Endometrial microvascular endothelial cells (primary cell): ENCODE measurements around the gene NR3C1. TPM values are rescaled to one million over a fixed set of nuclear protein-coding genes. Genes with fewer than 3 reads are reported as not detected.

Experiments used
- in situ Hi-C: cut with HindIII; loops from 2 replicates; pipeline ENCODE4 v1.10.0; 2017; ENCODE audit warnings: low sequenced_read_pairs, low pct_unique_long_range_greater_than_20kb; ENCODE audit errors: inconsistent ontology term
- total RNA-seq: library from RNA; depleted of rRNA; stranded (reverse); fragments of >200 nt; gene quantifications from one replicate; pipeline ENCODE4 v1.2.3, GENCODE V29; 2015; ENCODE audit errors: inconsistent ontology term

The NR3C1 gene
- total RNA-seq, 1 donor from 2014 or later, result 25.9 TPM

DNA sequence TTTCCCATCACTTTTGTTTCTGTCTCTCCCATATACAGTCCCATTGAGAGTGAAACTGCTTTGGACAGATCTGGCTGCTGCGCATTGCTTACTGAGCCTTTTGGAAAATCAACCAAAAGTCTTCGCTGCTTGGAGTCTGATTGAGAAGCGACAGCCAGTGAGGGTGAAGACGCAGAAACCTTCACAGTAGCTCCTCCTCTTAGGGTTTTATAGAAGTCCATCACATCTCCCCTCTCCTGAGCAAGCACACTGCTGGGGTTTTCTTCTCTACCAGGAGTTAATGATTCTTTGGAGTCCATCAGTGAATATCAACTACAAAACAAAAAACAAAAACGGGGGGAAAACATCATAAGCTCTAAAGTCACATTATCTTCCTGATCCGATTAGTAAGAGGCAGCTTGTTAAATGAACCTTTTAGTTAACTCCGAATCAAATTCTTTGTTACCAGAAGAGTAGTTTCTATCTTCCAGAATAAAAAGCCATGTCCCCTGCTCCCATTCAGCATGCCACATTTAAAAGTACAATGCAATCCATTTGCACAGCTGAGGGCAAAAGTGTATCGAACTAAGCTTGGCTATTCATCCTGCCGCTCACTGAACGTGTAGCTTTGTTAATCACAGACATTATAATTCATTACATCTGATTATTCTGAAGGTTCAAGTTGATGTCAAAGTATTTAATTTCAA, 2.8 kb downstream of the NR3C1 start:
- in situ Hi-C loops, result no loop called here

DNA sequence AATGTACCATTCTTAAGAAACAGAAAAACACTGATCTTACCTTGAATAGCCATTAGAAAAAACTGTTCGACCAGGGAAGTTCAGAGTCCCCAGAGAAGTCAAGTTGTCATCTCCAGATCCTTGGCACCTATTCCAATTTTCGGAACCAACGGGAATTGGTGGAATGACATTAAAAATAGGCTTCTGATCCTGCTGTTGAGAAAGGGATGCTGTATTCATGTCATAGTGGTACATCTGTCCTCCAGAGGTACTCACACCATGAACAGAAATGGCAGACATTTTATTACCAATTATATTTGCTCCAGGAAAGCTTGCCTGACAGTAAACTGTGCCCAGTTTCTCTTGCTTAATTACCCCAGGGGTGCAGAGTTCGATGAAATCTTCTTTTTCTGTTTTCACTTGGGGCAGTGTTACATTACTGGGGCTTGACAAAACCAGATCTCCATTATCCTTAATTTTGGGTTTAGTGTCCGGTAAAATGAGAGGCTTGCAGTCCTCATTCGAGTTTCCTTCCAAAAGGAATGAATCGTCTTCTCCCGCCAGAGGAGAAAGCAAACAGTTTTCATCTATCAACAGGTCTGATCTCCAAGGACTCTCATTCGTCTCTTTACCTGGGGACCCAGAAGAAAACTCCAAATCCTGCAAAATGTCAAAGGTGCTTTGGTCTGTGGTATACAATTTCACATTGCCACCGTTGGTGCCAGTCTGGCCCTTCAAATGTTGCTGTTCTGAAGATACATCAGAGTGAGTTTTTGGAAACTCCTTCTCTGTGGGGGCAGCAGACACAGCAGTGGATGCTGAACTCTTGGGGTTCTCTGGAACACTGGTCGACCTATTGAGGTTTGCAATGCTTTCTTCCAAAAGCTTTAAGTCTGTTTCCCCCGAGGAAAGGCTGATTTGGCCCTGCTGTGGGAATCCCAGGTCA, 3.6 kb downstream of the NR3C1 start:
- in situ Hi-C loops, result loop anchor here (5.0 kb wide), 1 partner anchor 193 kb away; no protein-coding TSS in a partner anchor

DNA sequence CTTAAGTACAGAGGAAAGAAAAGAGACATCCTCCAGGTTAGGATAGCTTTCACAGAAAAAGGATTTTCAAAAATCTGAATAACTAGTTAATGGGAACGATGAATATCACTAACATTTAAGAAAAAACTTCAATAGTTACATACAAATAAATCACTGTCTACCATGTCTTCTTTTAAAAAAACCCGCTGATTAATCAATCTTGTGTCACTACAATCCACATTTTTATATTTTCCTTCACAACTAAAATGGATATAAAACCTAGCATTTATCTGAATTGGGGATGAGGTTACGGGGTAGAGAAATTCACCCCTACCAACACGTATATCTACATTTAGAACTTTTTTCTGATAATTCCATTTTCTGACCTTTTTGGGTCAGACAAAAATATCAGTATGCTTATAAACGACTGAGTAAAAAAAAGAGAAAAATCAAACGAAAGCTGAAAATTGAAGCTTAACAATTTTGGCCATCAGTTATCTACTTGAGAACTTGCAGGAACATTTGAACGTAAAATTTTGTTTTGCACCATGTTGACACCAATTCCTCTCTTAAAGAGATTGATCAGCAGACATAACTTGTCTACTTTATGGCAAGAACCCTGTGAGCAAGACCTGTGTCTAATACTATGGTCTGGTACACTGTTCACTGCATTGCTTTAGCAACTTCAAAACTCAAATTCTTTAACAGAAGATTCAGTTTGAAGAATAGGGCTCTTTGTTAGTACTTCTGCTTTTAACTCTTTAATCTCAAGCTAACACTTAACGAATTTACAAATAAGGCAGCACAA, 4.8 kb downstream of the NR3C1 start:
- in situ Hi-C loops, result loop anchor here (5.0 kb wide), 1 partner anchor 191 kb away; no protein-coding TSS in a partner anchor

DNA sequence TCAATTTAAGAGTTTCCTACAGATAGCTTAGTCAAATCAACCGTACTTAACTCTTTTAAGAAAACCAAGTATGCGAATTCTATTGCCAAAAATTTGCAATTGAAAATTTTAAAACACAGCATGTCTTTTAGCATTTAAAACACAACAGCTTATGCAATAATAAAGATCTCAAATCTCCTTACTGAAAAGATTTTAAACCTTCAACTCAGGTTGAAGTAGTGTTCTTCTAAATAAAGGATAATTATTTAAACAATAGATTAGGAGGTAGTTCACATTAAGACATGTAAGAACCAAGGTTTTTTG, 5.5 kb downstream of the NR3C1 start:
- in situ Hi-C loops, result loop anchor here (5.0 kb wide), 1 partner anchor 191 kb away; no protein-coding TSS in a partner anchor

DNA sequence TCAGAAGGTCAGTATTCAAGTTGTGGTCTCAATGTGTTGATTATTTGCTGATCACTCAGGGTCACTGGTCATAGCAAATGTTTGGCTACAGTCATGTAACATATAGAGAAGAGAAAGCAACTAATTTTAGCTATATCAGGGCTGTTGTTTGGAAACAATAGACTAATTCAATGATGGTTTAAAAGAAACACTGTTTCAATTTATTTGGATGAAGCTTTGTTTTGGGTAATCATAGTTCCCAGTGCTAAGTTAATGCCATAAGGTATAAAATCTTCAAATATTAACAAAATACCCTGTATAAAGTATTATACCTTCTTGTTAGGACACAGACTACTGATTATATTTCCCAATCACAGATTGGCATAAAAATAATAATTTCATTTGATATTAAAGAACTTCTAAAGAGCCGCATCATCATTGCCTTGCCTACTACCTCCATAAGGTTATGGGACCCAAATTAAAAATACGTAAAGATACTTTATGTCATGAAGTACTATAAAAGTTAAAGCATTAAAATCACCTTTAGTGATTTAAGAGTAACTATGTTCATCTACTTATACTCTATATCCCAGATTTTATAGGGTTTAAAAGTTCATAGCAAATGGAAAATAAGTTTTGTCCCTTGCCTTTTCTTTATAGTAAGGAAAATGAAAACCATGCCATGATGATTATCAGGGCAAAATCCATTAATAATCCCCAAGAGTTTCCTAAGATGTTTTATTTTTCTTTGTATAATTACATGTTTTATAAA, 6.0 kb downstream of the NR3C1 start:
- in situ Hi-C loops, result loop anchor here (5.0 kb wide), 1 partner anchor 190 kb away; no protein-coding TSS in a partner anchor

DNA sequence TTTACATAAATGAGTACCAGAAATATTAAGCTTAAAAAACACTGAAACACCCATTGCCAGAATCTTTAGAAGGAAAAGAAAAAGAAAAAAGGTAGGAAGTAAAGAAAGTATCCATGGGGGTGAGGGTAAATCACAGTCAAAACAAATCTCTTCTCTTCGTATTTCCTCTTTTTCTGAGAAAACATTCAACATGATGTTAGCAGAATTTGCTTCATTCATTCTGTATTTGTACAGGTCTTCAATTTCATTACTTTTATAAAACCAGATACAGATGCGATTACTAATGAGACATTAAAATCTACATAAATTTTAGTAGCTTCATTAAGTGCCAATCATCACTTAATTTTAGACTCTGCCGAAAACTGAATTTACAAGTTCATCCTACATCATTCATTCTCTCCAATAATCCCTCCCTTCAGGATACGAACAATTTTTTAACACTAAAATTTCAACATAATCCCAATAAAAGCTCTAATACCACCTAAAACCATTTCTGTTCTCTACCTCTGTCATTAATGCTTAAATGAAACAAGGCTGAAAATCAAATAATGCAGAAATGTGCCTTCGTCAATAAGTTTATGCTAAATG, 7.0 kb downstream of the NR3C1 start:
- in situ Hi-C loops, result loop anchor here (5.0 kb wide), 1 partner anchor 189 kb away; no protein-coding TSS in a partner anchor

DNA sequence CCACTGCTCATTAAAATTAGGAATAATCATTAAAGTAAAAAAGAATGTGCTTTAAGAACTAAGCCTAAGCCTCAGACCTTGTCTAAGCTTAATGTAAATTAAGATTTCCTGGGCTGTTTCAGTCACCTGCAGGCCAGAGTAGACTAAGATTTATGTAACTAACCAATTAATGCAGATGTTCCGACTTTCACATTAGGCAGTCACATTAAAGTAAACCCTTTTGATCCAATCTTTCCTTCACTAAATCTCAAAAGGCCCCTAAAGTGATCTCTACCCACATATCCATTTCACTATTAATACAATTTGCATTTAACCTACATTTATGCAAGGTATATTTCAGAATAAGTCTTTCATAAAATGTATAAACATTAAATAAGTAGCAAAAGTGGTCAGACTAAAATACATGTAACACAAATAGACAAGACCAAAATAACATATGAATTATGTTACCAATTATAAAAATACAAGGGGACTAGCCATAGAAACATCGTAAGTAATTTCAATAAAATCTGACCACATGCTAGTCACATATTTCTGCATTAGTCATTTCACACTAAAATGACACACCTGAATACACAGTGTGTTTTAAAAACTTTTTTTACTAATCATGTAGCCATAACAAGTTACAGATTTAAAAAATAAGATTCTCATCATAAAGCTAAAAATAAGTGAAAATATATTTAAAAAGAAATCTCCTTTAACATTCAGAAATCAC, 7.7 kb downstream of the NR3C1 start:
- in situ Hi-C loops, result loop anchor here (5.0 kb wide), 1 partner anchor 188 kb away; no protein-coding TSS in a partner anchor

DNA sequence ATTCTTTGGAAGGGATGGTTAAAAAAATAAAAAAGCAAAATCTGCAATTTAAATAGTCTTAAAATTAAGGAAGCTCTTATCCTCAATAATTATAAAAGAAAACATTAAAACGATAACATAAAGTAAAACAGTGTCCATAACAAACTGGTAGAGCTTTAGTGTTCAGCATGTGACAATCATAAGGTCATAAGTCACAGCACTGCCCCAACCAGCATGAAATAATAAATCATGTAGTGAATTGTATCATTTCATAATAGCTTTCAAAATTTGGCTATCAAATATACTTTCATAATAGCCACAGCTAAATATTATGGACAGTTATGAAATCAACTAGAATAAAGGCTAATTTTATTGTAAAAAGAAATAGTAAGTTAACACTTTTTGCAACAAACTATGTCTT, 10.0 kb downstream of the NR3C1 start:
- in situ Hi-C loops, result no loop called here

DNA sequence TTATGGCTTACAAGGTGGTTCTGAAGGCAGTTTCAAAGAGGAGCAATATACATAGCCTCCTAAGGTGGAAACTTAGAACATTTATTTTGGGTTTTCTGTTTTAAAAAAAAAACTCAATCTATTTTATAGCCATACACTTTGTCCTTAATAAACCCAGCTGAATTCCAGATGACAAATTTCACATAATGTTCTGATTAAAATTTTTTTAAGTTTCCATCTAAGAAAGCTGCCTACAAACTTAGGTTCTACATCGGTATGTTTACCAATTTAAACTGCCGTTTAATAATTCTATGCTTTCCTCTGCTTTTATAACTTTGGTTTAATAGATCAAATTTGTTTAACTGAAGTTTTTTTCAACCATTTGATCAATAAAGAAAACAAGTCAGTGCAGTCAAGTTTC, 12.5 kb downstream of the NR3C1 start:
- in situ Hi-C loops, result no loop called here

DNA sequence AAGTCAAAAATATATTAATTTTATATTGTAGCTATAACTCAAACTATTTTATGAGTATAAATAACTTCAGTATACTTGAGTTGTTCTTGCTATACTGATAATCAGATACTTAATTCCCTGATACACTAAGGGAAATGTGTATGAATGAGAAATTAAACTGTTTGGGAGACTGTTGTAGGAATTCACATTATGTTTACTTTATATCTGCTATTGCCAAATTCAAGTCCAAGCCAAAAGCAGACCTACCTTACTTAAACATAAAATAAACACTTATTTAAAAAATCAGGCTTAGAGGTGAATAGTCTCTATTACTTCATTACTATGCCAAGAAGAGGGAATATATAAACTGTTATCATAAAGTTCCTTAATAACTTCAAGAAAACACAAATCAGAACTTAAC, 13.2 kb downstream of the NR3C1 start:
- in situ Hi-C loops, result no loop called here

DNA sequence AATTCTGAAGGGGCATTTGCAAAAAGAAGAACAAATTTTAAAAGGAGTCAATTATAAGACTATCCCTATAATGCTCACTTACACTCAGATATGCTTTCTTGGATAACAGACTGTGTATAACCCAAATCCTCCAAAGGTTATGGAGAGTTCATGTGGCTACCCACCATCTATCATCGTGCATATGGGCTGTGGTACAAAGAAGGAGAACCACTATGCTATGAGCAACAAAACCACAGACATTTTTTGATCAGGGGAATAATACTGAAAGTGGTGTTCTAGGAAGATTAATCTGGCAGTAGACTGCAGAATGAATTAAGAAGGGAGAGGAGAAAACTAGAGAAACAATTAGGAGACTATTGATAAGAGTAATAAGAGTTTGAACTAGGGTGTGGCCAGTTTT, 16.8 kb downstream of the NR3C1 start:
- in situ Hi-C loops, result no loop called here

DNA sequence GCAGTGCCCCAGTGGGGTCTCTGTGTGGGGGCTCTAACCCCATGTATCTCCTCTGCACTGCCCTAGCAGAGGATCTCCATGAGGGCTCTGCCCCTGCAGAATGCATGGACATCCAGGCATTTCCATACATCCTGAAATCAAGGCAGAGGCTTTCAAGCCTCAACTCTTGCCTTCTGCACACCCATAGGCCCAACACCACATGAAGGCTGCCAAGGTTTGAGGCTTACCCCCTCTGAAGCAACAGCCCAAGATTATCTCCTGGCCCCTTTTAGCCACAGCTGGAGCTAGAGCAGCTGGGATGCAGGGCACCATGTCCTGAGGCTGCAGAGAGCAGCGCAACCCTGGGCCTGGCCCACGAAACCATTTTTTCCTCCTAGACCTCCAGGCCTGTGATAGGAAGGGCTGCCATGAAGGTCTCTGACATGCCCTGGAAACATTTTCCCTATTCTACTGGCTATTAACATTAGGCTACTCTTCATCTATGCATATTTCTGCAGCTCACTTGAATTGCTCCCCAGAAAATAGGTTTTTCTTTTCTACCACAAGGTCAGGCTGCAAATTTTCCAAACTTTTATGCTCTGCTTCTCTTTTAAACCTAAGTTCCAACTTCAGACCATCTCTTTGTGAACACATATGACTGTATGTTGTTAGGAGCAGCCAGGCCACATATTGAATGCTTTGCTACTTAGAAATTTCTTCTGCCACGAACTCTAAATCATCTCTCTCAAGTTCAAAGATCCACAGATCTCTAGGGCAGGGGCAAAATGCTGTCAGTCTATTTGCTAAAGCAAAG, 18.4 kb downstream of the NR3C1 start:
- in situ Hi-C loops, result no loop called here

DNA sequence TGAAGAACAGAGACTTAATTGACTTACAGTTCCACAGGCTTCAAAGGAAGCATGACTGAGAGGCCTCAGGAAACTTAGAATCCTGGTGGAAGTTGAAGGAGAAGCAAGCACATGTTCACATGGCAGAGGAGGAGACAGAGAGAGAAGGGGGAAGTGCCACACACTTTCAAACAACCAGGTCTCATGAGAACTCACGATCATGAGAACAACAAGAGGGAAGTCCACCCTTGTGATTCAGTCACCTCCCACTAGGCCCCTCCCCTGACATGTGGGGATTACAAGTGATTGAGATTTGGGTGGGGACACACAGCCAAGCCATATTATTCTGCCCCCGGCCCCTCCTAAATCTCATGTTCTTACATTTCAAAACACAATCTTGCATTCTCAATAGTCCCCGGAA, 19.5 kb downstream of the NR3C1 start:
- in situ Hi-C loops, result no loop called here

DNA sequence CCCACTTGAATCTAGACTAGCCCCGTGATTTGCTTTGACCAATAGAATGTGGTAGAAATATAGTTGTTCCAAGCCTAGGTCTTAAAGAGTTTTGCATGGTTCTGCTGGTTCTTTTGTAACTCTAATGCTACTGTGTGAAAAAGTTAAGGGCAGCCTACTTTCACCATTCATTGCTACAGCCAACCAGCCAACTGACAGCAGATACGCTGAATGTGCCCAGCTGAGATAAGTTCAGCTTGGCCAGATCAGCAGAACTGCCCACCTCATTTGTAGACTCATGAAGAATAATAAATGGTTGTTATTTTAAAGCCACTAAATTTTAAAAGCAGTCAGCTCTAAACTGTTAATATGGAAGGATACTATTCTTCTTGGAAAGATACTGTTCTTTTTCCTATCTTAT, 23.9 kb downstream of the NR3C1 start:
- in situ Hi-C loops, result no loop called here

DNA sequence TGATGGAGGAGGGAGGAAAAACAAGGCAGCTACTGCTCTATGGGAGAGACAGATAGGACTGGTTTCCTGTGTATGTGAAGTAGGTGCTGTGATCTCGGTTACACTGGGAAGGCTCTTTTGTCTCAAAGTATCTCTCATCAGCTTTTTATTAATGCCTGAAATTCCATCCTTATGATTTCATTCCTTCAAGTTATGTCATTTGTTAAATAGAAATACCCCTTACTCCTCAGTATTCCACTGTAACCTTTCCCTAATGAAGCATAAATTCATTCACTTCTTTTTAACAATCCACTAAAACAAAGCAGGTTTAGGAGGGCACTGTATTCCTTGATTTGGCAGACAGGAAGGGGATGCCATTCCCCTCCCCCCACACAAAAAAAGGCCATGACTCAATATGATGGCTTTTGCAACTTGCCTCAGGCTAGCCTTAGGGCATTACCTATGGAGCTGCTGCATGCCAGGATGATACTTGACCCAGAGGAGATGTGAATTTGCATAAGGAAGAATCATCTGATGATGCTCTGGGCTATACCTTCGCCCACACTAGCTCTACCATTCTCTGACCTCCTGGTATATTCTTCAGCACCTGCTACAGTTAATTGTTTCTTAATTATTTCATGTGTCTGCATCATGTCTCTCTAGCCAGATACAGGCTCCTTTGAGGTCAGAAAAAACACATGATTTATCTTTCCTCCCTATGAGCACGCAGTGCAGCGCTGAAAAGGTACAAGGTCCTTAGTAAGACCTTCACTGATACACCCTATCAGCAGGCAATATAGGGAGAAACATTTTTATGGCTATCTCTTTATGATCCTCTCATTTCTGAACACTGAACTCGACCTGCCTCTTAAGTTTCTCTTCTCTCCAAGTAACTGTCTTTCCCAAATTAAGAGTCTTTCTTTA, 26.3 kb downstream of the NR3C1 start:
- in situ Hi-C loops, result no loop called here

DNA sequence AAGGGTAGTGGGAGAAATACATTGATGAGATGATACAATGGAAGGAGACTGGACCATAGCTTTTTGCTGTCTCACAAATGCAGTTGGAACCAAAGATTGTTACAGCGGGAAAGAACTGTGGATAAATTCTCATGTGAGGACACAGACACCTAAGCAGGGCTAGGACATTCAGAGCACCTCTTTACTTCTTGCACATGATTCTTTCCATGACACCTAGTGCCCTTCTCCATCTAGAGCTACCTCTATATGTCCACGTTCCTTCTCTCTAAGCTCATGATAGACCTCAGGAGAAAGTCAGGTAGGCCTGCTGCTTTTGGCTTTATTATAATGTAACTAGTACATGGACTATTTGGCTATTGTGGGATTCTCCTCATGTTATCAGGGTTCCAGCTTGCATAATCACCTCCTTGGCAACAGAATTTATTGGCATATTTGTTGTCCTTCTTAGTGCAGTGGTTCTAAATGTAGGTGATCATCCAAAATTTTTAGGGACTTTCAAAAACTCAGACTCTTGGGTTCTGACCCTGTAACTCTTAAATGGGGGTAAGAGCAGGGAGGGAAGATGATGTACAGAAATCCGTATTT, 27.2 kb downstream of the NR3C1 start:
- in situ Hi-C loops, result no loop called here
